ENCODE measurements around the gene ABCB7. TPM values are rescaled to one million over a fixed set of nuclear protein-coding genes. Genes with fewer than 3 reads are reported as not detected.
A peak's percentile ranks its signal among the peaks of the same experiment; 100 is the strongest.
"Not testable (repeated sequence)": the region's sequence is repeated elsewhere in the genome, so short reads cannot be mapped to it uniquely, and the experiment has no call there.

The ABCB7 gene
- total RNA-seq, 1 donor from 2014 or later = 25.4 TPM

GRCh38 chrX:75045369-75045768 lies 110.7 kb downstream of the ABCB7 start:
- ATAC-seq = no peak
- intact Hi-C loops (cut with DNase I) = no loop called here
- Histone ChIP-seq H3K36me3 (no peaks in the 10 kb centered on the region), H3K27ac (no peak overlapping the region), H3K4me1 (no peaks in the 10 kb centered on the region), H3K4me3 (no peak overlapping the region), H3K9me3 (no peaks in the 10 kb centered on the region), H3K27me3 (no peaks in the 10 kb centered on the region)
- no peak for DNase-seq
- no peak for TF ChIP-seq CTCF (IDR thresholded peaks at IDR 0.05)

- H3K4me3 ChIP-seq; H3K27me3 ChIP-seq; H3K36me3 ChIP-seq; DNase-seq; ATAC-seq; H3K27ac ChIP-seq; intact Hi-C loops (cut with DNase I); H3K9me3 ChIP-seq; H3K4me1 ChIP-seq: not testable (repeated sequence)
Measured at GRCh38 chrX:75044142-75044541, 111.9 kb downstream of the ABCB7 start.

- H3K4me1 ChIP-seq = no peaks in the 10 kb centered on the region
- no peak overlapping the region for H3K4me3 ChIP-seq
- H3K27me3 ChIP-seq = no peaks in the 10 kb centered on the region
- no peak for DNase-seq
- intact Hi-C loops (cut with DNase I) = no loop called here
- ATAC-seq = no peak
- H3K36me3 ChIP-seq = no peaks in the 10 kb centered on the region
- no peak overlapping the region for H3K27ac ChIP-seq
- H3K9me3 ChIP-seq = no peaks in the 10 kb centered on the region
- peak; percentile 25 for TF ChIP-seq CTCF (IDR thresholded peaks at IDR 0.05)
Measured at GRCh38 chrX:75038925-75039324, 117.2 kb downstream of the ABCB7 start.

Other genes starting within 250 kb of the ABCB7 start
- 0.87 TPM for gene NEXMIF, start 230.8 kb downstream of the ABCB7 start, total RNA-seq
- 19.3 TPM for gene UPRT, start 117.8 kb upstream of the ABCB7 start, total RNA-seq

Measured in upper lobe of right lung (tissue), 1 donor.